Left hindlimb (tissue), 1 donor: ENCODE results near the gene DMBX1.

ENCODE experiments used
- DNase-seq: peaks from one replicate; pipeline ENCODE4 v3.0.0-alpha.2; 2018

The DMBX1 gene

GRCh38 chr1:46508757-46509156 is 19.1 kb downstream of the DMBX1 start:
- DNase-seq = no peak

GRCh38 chr1:46510341-46510997 is 20.8 kb downstream of the DMBX1 start:
- DNase-seq = no peak

- DNase-seq = no peak
Observed at GRCh38 chr1:46510998-46511365, 21.3 kb downstream of the DMBX1 start.

GRCh38 chr1:46512135-46512791 is 22.6 kb downstream of the DMBX1 start:
- no peak for DNase-seq

GRCh38 chr1:46512792-46513190 is 23.2 kb downstream of the DMBX1 start:
- DNase-seq = no peak

GRCh38 chr1:46513536-46513935 is 23.9 kb downstream of the DMBX1 start:
- no peak for DNase-seq

GRCh38 chr1:46515576-46515975 is 25.9 kb downstream of the DMBX1 start:
- no peak for DNase-seq

GRCh38 chr1:46516200-46516950 is 26.7 kb downstream of the DMBX1 start:
- DNase-seq = no peak

- no peak for DNase-seq
Observed at GRCh38 chr1:46517010-46517600, 27.5 kb downstream of the DMBX1 start.

- DNase-seq = no peak
Observed at GRCh38 chr1:46517932-46518498, 28.4 kb downstream of the DMBX1 start.

GRCh38 chr1:46519209-46519608 is 29.6 kb downstream of the DMBX1 start:
- no peak for DNase-seq

GRCh38 chr1:46520063-46520911 is 30.7 kb downstream of the DMBX1 start:
- no peak for DNase-seq

GRCh38 chr1:46521414-46521813 is 31.8 kb downstream of the DMBX1 start:
- no peak for DNase-seq

GRCh38 chr1:46522184-46522968 is 32.7 kb downstream of the DMBX1 start:
- DNase-seq = no peak

- no peak for DNase-seq
Observed at GRCh38 chr1:46522969-46523320, 33.3 kb downstream of the DMBX1 start.

GRCh38 chr1:46523496-46524353 is 34.1 kb downstream of the DMBX1 start:
- no peak for DNase-seq

GRCh38 chr1:46524843-46525242 is 35.2 kb downstream of the DMBX1 start:
- no peak for DNase-seq

GRCh38 chr1:46525253-46525983 is 35.8 kb downstream of the DMBX1 start:
- no peak for DNase-seq

GRCh38 chr1:46526013-46526690 is 36.5 kb downstream of the DMBX1 start:
- DNase-seq = no peak
